Parathyroid adenoma (tissue), 2 donors: ENCODE results near the gene NEDD4L.

Source experiments
- H2AFZ ChIP-seq: fragments of 300-600 bp; sonication (generic); one replicate; pipeline ENCODE4 v1.7.0; 2017; ENCODE audit warnings: antibody characterized with exemption, mild to moderate bottlenecking
- H3K27ac ChIP-seq: fragments of 300-600 bp; sonication (generic); one replicate; pipeline ENCODE4 v1.7.0; 2017
- H3K27me3 ChIP-seq: fragments of 300-600 bp; sonication (generic); one replicate; pipeline ENCODE4 v1.7.0; 2017; ENCODE audit warnings: low read length; ENCODE audit not compliant: control insufficient read depth, insufficient read depth
- H3K36me3 ChIP-seq: fragments of 300-600 bp; sonication (generic); one replicate; pipeline ENCODE4 v1.7.0; 2017; ENCODE audit warnings: low read length; ENCODE audit not compliant: control insufficient read depth, insufficient read depth
- H3K4me1 ChIP-seq: fragments of 300-600 bp; sonication (generic); one replicate; pipeline ENCODE4 v1.7.0; 2017; ENCODE audit warnings: control low read depth
- H3K4me2 ChIP-seq: fragments of 300-600 bp; sonication (generic); one replicate; pipeline ENCODE4 v1.7.0; 2017; ENCODE audit warnings: low read length
- H3K4me3 ChIP-seq: fragments of 300-600 bp; sonication (generic); one replicate; pipeline ENCODE4 v1.7.0; 2017; ENCODE audit warnings: low read depth, low read length
- H3K79me2 ChIP-seq: fragments of 300-600 bp; sonication (generic); one replicate; pipeline ENCODE4 v1.7.0; 2017; ENCODE audit warnings: control low read depth
- H3K9ac ChIP-seq: fragments of 300-600 bp; sonication (generic); one replicate; pipeline ENCODE4 v1.7.0; 2017; ENCODE audit warnings: mild to moderate bottlenecking
- H3K9me3 ChIP-seq: fragments of 300-600 bp; sonication (generic); one replicate; pipeline ENCODE4 v1.7.0; 2017; ENCODE audit warnings: low read length; ENCODE audit not compliant: control insufficient read depth
- TF ChIP-seq, protein P1 (sequence below): fragments of 300-600 bp; sonication (generic); IDR thresholded peaks from one replicate; pipeline ENCODE4 v1.7.0; 2017; ENCODE audit warnings: antibody characterized with exemption, mild to moderate bottlenecking
- donor health status: primary hyperparathyroidism.

Gene NEDD4L

DNA sequence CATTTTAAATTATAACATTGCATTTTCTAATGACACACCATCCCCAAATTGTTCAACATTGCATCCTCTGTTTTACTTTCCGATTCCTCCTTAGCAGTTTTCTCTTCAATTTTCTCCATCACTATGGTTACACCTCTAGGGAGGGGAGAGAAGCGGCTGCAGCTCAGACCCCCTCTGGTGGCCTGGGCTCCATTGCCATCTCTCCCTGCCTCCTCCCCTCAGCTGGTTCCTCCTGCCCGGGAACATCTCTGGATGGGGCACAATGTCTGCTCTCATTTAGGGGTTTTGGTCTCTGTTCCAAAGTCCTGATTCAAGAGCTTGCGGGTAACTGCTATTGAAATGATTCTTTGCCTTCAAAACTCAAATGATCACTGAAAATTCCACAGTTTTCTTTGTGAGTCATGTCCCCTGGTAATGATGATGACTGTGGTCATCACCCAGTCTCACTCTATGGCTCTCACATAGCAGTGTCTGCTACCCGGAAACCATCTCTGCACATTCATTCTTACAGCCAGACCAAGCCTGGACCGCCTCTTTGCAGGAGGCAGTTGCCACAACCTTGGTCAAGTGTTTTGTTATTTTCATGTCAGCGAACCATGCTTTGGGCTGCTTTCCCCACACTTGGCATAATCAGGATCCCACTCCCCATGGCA, 321.0 kb downstream of the NEDD4L start:
- TF ChIP-seq, protein P1, sequence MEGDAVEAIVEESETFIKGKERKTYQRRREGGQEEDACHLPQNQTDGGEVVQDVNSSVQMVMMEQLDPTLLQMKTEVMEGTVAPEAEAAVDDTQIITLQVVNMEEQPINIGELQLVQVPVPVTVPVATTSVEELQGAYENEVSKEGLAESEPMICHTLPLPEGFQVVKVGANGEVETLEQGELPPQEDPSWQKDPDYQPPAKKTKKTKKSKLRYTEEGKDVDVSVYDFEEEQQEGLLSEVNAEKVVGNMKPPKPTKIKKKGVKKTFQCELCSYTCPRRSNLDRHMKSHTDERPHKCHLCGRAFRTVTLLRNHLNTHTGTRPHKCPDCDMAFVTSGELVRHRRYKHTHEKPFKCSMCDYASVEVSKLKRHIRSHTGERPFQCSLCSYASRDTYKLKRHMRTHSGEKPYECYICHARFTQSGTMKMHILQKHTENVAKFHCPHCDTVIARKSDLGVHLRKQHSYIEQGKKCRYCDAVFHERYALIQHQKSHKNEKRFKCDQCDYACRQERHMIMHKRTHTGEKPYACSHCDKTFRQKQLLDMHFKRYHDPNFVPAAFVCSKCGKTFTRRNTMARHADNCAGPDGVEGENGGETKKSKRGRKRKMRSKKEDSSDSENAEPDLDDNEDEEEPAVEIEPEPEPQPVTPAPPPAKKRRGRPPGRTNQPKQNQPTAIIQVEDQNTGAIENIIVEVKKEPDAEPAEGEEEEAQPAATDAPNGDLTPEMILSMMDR: no peak
- Histone ChIP-seq H3K79me2 (no peaks in the 10 kb centered on the region), H3K4me3 (no peak overlapping the region), H3K4me2 (no peak overlapping the region), H2AFZ (no peak overlapping the region), H3K9ac (no peak overlapping the region), H3K27me3 (no peaks in the 10 kb centered on the region), H3K27ac (no peak overlapping the region), H3K36me3 (no peaks in the 10 kb centered on the region), H3K4me1 (no peaks in the 10 kb centered on the region), H3K9me3 (no peaks in the 10 kb centered on the region)

DNA sequence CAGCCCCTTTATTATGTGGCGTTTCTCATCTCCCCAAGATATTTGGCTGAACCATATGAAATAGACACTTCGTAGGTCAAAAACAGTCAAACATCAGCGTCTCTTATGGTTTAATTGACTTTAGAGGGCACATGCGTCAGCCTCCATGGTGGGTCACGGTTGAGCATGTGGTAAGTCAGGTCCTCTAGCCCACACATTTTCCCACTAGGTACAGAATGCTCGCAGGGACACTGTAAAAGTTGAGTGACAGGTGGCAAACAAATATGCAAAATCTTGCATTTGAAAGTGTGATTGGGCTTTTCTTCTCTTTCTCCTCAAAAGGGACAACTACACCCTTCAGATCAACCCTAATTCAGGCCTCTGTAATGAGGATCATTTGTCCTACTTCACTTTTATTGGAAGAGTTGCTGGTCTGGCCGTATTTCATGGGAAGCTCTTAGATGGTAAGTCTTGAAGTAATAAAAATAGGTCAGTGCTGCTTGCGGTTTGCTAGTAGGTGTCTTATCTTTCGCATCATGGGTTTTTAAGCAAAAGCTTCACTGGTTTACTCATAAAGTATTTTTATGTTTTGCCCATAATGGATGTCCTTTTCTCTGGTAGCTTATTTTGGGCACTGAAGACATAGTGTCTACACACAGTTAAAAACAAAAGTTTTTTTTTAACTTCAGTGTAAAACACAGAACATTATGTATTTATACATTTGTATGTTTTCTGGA, 323.6 kb downstream of the NEDD4L start:
- Histone ChIP-seq H2AFZ (no peak overlapping the region), H3K79me2 (no peaks in the 10 kb centered on the region), H3K27me3 (no peaks in the 10 kb centered on the region), H3K27ac (no peak overlapping the region), H3K9me3 (no peaks in the 10 kb centered on the region), H3K4me3 (no peak overlapping the region), H3K36me3 (no peaks in the 10 kb centered on the region), H3K9ac (no peak overlapping the region), H3K4me1 (no peaks in the 10 kb centered on the region), H3K4me2 (no peak overlapping the region)
- TF ChIP-seq, protein P1: no peak

DNA sequence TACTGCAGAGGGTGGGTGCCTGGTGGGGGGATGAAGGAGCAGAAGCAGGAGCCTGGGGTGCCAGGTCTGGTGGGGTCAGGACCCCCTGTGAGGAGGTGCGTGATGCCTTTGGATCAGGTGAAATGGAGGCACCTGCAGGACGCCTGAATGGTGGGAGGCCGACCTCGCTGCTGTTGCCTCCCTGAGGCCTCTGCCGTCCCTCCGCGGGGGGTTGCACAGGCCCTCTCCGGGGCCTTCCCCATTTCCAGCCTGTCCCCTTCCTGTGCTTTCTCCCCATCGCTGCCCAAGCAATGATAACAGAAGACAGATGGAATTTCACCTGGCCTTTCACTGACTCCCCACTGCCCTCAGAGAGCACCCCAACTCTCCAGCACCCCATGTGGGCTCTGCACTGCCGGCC, 325.6 kb downstream of the NEDD4L start:
- no peaks in the 10 kb centered on the region for H3K27me3 ChIP-seq
- H3K4me2 ChIP-seq: no peak overlapping the region
- no peaks in the 10 kb centered on the region for H3K4me1 ChIP-seq
- no peaks in the 10 kb centered on the region for H3K36me3 ChIP-seq
- H3K9me3 ChIP-seq: no peaks in the 10 kb centered on the region
- no peak overlapping the region for H3K4me3 ChIP-seq
- H2AFZ ChIP-seq: no peak overlapping the region
- no peaks in the 10 kb centered on the region for H3K79me2 ChIP-seq
- H3K9ac ChIP-seq: no peak overlapping the region
- no peak overlapping the region for H3K27ac ChIP-seq
- TF ChIP-seq, protein P1: no peak

DNA sequence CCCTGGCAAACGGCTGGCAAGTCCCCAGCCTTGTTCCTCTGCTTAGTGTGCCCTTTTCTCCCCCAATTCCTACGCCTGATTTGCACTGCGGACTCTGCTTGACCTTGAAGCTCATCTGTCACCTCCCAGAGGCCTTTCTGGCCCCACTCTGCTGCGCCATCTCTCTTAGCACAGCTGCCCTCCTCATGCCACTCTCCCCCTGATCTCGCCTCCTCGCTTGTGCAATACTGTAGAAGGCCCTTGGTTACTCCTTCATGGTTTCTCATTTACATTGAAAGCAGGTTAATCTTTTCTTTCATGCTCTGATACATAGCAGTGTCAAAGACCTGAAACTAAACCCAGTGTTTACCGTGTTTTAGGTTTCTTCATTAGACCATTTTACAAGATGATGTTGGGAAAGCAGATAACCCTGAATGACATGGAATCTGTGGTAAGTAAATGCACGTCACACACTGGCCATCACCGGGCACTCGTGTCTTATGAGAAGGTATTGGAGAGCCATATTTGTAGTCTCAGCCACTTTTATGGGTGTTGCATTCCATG, 326.1 kb downstream of the NEDD4L start:
- no peak overlapping the region for H3K9ac ChIP-seq
- no peaks in the 10 kb centered on the region for H3K36me3 ChIP-seq
- TF ChIP-seq, protein P1: no peak
- H3K4me3 ChIP-seq: no peak overlapping the region
- no peak overlapping the region for H3K27ac ChIP-seq
- no peaks in the 10 kb centered on the region for H3K9me3 ChIP-seq
- no peak overlapping the region for H2AFZ ChIP-seq
- no peaks in the 10 kb centered on the region for H3K79me2 ChIP-seq
- no peaks in the 10 kb centered on the region for H3K27me3 ChIP-seq
- no peaks in the 10 kb centered on the region for H3K4me1 ChIP-seq
- no peak overlapping the region for H3K4me2 ChIP-seq
